Measurements from ENCODE around the gene IGSF3.
"Not testable (repeated sequence)": the region's sequence is repeated elsewhere in the genome, so short reads cannot be mapped to it uniquely, and the experiment has no call there.

The IGSF3 gene

GRCh38 chr1:116661633-116662032, 5.9 kb downstream of the IGSF3 start:
- no peak for DNase-seq (ENCODE audit: low spot score)

GRCh38 chr1:116658645-116659044, 8.9 kb downstream of the IGSF3 start:
- DNase-seq (ENCODE audit: low spot score): not testable (repeated sequence)

DNA sequence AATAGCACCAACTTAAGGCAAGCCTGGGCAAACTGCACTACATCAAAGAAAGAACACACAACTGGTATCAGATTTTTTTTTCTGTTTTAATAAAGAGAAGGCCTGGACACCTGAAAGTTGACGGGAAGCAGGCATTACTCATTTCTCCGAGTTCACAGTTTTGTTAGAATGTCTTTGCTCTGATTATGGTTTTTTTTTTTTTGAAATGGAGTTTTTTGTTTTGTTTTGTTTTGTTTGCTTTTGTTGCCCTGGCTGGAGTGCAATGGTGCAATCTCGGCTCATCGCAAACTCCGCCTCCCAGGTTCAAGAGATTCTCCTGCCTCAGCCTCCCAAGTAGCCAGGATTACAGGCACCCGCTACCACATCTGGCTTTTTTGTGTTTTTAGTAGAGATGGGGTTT, 9.7 kb downstream of the IGSF3 start:
- not testable (repeated sequence) for DNase-seq (ENCODE audit: low spot score)

DNA sequence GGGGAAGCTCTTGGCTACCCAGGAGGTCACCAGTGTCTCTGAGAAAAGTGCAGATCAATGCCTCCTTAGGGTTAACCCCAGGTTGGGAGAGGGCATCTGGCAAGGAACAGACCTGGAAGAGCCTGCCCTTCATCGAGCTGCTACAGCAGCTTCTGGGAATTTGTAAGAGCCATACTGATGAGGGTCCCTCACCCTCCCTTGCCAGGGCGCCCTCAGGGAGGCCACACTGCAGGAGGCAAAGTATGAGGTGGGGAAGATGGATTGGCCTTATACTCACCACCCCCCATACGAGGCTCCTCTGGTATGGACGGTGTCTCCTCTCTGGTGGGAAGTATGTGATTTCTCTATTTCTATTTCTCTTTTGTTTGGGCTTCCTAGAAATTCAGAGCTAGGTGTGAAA, 13.2 kb downstream of the IGSF3 start:
- DNase-seq (ENCODE audit: low spot score): no peak

GRCh38 chr1:116652598-116652997, 14.9 kb downstream of the IGSF3 start:
- DNase-seq (ENCODE audit: low spot score): not testable (repeated sequence)

GRCh38 chr1:116650781-116651180, 16.8 kb downstream of the IGSF3 start:
- not testable (repeated sequence) for DNase-seq (ENCODE audit: low spot score)

GRCh38 chr1:116649041-116649440, 18.5 kb downstream of the IGSF3 start:
- not testable (repeated sequence) for DNase-seq (ENCODE audit: low spot score)

DNA sequence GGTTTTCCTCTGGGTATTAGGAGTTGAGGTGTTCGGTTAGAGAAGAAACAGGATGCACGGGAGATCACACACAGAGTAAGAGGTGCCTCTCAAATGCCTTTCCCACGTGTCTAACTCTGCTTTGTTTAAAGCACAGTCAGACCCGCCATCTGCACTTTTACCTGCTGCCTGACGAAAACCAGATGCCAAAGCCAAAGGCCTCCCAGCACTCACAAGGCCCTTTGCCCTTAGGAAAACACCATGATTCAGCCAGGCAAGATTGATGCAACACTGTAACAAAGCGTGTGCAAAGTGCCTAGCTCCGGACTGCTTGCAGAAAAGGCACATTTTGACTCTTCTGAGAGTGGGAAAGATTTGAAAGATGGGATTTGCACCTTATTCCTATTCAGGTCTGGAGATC, 19.2 kb downstream of the IGSF3 start:
- DNase-seq (ENCODE audit: low spot score): not testable (repeated sequence)

GRCh38 chr1:116647186-116647585, 20.3 kb downstream of the IGSF3 start:
- DNase-seq (ENCODE audit: low spot score): not testable (repeated sequence)

DNA sequence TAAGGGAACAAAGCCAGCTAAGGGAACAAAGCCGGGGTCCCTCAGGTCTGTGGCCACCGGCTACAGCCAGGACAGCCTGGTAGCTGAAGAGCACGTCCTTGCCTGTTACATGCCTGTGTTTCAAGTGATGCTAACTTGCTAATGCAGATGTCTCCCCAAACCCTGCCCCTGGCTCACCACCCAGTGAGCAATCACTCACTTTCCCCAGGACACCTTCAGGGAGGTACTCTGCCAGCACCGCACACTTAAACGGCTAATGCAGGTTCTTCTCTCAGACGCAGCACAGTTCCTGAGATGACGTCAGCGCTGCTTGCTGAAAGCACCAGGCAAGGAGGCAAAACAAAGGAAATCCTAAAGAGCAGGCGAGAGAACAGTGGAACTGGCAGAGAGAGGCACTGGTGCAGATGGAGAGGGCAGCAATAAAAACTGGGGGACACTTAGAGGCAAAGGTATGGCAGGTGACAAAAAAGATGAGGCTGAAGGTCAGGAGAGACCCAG, 20.8 kb downstream of the IGSF3 start:
- not testable (repeated sequence) for DNase-seq (ENCODE audit: low spot score)

DNA sequence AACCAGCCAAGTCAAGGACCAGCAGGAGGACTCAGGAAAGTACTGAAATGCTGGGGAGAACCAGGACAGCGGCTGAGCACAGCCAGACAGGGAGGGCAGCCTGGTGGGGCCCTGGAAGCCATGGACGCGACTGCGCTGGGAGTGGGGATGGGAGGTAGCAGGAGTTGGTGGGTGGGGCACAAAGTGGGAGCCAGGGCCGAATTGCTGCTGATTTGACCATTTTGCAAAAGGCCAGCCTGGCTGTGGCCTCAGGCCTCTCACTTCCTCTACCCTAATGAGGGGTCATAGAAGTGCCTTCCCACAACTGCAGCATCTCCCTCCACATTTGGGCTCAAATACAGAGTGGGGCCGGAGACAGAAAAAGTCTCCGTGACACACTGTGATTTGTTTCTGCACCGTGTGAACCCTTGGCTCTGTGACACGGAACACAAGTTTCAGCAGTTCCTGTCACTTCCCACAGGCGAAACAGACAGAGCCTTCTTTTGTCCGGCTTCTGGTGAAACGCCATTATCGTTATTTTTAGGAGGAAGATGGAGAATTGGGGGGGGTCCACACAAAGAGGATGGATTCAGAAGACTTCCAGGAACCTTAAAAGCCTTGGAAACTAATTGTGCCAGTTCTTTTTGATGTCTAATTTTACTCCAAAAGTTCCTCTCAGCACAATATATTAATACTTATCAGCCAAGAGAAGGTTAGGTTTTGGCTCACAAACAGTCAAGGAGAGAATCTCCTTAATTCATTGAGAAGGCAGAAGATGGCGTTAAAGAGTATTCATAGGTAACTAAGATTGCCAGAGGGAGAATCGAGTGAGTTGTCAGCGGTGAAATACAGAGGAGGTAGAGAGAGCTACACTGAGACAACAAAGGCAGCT, 21.5 kb downstream of the IGSF3 start:
- not testable (repeated sequence) for DNase-seq (ENCODE audit: low spot score)

DNA sequence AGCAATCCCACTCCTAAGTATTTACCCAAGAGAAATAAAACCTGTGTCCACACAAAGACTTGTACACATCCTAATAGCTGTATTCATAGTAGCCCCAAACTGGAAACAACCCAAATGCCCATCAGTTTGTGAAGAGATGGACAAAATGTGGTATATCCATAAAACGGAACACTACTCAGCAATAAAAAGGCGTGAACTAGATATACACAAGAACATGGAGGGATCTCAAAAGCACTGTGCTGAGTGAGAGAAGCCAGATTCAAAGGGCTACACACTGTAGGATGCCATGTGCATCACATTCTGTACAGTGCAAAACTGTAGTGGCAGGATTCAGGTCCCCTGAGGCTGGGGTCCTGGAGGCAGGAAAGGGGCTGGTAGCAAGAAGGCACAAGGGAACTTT, 22.5 kb downstream of the IGSF3 start:
- DNase-seq (ENCODE audit: low spot score): not testable (repeated sequence)

DNA sequence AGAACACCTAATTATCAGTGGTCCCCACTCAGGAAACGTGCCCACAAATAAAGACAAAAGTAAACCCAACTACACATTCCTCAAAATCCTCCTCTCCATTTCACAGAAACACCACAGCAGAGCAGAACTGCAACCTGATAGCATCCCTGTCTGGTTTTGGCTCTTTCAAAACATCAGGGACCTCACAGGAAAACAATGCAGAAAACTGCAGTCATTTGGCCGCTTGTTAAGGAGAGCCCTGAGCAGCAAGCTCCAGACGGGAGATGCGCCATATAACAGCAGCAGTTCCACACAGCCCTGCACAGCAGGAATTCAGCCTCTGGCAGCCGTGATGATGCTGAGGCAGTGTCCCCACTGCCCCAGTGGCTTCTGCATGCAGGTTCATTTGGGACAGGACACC, 23.4 kb downstream of the IGSF3 start:
- not testable (repeated sequence) for DNase-seq (ENCODE audit: low spot score)

- DNase-seq (ENCODE audit: low spot score): not testable (repeated sequence)
Observed at GRCh38 chr1:116643281-116643751, 24.2 kb downstream of the IGSF3 start.

DNA sequence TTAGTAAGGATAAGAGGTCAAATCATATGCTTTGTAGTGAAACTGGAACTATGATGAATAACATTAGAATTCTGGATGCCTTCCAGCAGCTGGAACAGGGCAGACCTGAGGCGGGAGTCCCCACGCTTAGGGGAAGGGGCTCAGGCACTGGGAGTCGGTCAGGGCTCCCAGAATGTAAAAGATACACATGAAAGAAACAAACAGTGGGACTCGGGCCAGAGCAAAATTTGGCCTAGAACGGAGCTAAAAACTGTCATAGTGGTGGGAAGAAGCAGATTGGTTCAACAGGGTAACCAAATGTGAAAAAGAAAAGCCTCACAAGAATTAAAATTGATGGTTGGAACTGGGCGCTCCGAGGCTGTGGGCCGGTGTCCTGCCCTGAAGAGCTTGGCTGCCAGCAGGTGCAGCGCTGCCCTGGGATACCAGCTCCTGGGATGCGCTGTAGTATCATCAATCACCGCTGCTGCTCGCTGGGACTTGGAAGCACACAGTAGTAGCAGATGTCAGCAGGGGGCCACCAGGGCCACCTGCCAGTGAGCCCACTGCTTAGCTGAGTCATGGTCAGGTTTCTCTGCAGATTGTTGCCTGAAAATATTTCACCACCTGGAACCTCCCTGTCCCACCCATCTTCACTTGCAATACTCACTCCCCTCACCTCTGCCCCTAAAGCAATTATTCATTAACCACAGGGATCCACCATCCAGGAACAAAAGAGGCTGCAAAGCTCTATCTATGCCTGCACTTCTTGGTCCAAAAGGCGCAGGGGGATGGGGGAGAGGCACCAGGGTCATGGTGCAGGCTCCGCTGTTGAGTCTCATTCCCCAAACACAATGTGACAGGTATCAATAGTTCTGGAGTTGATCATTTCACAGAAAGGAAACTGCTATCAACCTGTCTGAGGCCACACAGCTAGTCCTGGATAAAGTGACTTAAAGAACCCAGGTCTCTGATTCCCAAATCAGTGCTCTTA, 24.9 kb downstream of the IGSF3 start:
- peak; percentile 37 for DNase-seq (ENCODE audit: low spot score)

DNA sequence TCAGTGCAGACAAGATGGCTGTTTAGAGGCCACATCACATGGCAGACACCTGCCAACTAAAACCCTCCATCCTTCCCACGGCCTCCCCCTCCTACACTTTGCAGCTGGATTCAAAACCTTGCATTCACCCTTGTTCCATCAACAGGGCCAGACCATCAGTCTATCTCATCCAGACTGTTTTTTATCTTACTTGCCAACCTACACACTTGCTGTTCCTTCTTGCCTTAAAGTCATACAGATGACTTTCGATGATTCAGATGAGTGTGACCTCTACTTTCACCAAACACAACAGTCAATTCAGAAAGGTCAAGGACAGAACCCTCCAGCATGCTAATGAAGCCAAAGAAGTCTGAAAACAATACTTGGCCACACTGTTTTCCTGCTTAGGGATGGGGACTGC, 29.9 kb downstream of the IGSF3 start:
- DNase-seq (ENCODE audit: low spot score): not testable (repeated sequence)

DNA sequence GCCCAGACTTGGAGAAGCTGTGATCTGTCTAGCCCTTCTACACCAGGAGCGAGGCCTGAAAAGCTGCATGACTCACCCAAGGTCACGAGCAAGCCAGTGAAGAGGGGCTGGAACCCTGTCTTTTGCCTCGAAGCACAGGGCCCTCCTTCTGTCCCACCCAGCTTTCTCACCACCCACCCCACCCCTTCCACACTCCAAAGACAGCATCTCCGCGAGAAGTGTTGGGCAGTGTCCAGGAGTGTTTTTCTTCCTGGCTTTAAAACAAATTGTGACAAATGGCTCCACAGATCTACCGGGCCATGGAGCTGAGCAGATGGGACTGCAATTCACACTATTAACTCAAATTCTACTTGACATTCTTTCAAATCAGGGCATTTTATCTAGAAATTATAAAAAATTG, 30.9 kb downstream of the IGSF3 start:
- DNase-seq (ENCODE audit: low spot score): not testable (repeated sequence)

DNA sequence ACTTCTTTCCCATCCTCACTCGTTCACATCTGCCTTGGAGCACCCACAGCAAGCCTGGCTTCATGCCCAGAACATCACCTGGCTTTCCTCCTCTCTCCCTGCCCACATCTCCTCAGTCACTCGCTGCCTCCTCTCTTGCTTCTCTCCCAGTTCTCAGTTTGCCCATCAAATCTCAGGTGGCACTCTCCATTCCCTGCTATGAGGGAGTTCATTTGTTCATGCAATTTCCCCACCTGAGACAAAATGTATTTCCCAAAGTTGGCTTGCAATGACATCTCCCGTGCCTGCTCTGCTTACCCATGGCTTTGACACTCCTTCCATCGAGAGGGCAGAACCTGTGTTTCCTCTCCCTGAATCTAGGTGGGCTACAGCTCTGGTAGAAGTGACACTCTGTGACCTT, 33.1 kb downstream of the IGSF3 start:
- DNase-seq (ENCODE audit: low spot score): not testable (repeated sequence)

- DNase-seq (ENCODE audit: low spot score): not testable (repeated sequence)
Observed at GRCh38 chr1:116631996-116632925, 35.3 kb downstream of the IGSF3 start.

DNA sequence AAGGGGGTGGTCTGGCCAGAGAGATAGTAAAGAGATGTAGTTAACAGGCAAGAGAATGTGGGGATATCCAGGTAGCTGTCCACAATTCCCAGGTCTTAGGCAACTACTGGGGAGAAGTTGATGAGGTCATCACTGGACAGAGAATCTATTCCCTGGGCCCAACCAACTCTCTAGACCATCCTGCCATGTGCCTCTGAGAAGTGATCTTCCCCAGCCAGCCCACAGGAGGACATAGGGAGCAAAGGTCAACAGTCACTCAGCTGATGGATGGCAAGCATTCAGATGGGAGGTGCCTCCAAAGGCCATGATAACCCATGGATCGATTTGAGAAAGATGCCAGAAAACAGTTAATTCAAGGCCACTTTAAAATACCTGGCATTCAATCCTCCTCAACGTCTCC, 36.0 kb downstream of the IGSF3 start:
- not testable (repeated sequence) for DNase-seq (ENCODE audit: low spot score)

GRCh38 chr1:116630057-116630456, 37.5 kb downstream of the IGSF3 start:
- not testable (repeated sequence) for DNase-seq (ENCODE audit: low spot score)
